Lung microvascular endothelial cell (primary cell): ENCODE data around the gene CPNE4. TPM values are rescaled to one million over a fixed set of nuclear protein-coding genes. Genes with fewer than 3 reads are reported as not detected.

Source experiments
- DNase-seq, 2 donors: peaks; one replicate each; pipeline versions ENCODE4 v3.0.0 to v3.0.0-alpha.2; 2010; ENCODE audit warnings: low read depth in 2 of 2
- total RNA-seq: library from RNA; depleted of rRNA; stranded (reverse); fragments of >200 nt; gene quantifications from 2 replicates; pipeline ENCODE4 v1.2.1, GENCODE V29; 2014

CPNE4 gene
- total RNA-seq, 1 donor from 2014 or later = not detected

- no peak for DNase-seq
Measured at GRCh38 chr3:131701153-131701770, 333.6 kb downstream of the CPNE4 start.

GRCh38 chr3:131699001-131699400, 335.8 kb downstream of the CPNE4 start:
- DNase-seq = no peak

GRCh38 chr3:131694376-131694775, 340.4 kb downstream of the CPNE4 start:
- no peak for DNase-seq

- no peak for DNase-seq
Measured at GRCh38 chr3:131692356-131692755, 342.5 kb downstream of the CPNE4 start.

GRCh38 chr3:131690800-131691199, 344.0 kb downstream of the CPNE4 start:
- DNase-seq = no peak

- no peak for DNase-seq
Measured at GRCh38 chr3:131688370-131688769, 346.4 kb downstream of the CPNE4 start.

- no peak for DNase-seq
Measured at GRCh38 chr3:131669600-131669999, 365.2 kb downstream of the CPNE4 start.

- no peak for DNase-seq
Measured at GRCh38 chr3:131658771-131659170, 376.0 kb downstream of the CPNE4 start.

- DNase-seq = peak in 1 of 2 donors; percentile 10
Measured at GRCh38 chr3:131658115-131658514, 376.7 kb downstream of the CPNE4 start.

- DNase-seq = no peak
Measured at GRCh38 chr3:131655070-131655690, 379.6 kb downstream of the CPNE4 start.

- no peak for DNase-seq
Measured at GRCh38 chr3:131645638-131646037, 389.2 kb downstream of the CPNE4 start.

GRCh38 chr3:131636266-131636775, 398.5 kb downstream of the CPNE4 start:
- DNase-seq = no peak

GRCh38 chr3:131630807-131631206, 404.0 kb downstream of the CPNE4 start:
- no peak for DNase-seq

GRCh38 chr3:131630097-131630496, 404.7 kb downstream of the CPNE4 start:
- DNase-seq = no peak

GRCh38 chr3:131623431-131623830, 411.4 kb downstream of the CPNE4 start:
- DNase-seq = no peak

- DNase-seq = no peak
Measured at GRCh38 chr3:131622726-131623125, 412.1 kb downstream of the CPNE4 start.

- no peak for DNase-seq
Measured at GRCh38 chr3:131620977-131621376, 413.8 kb downstream of the CPNE4 start.

- no peak for DNase-seq
Measured at GRCh38 chr3:131619821-131620220, 415.0 kb downstream of the CPNE4 start.

GRCh38 chr3:131616719-131617118, 418.1 kb downstream of the CPNE4 start:
- no peak for DNase-seq

- no peak for DNase-seq
Measured at GRCh38 chr3:131612745-131613144, 422.1 kb downstream of the CPNE4 start.

- no peak for DNase-seq
Measured at GRCh38 chr3:131610174-131610573, 424.6 kb downstream of the CPNE4 start.

GRCh38 chr3:131608741-131609140, 426.1 kb downstream of the CPNE4 start:
- no peak for DNase-seq

- no peak for DNase-seq
Measured at GRCh38 chr3:131608296-131608695, 426.5 kb downstream of the CPNE4 start.
